Transverse colon (tissue), 4 donors: ENCODE results near the gene NES. TPM values are rescaled to one million over a fixed set of nuclear protein-coding genes. Genes with fewer than 3 reads are reported as not detected.
A peak's percentile ranks its signal among the peaks of the same experiment; 100 is the strongest.

Experiments
- DNase-seq: peaks from one replicate; pipeline ENCODE4 v3.0.0-alpha.2; 2019
- H3K27ac ChIP-seq, 4 donors: fragments of 200-600 bp; sonication (generic); 2 replicates each; pipeline ENCODE4 v1.5.1; 2016 to 2018; ENCODE audit warnings: inconsistent platforms in 4 of 4
- H3K27me3 ChIP-seq: fragments of 200-600 bp; sonication (generic); 2 replicates; pipeline ENCODE4 v1.5.1; 2017; ENCODE audit warnings: inconsistent platforms
- H3K36me3 ChIP-seq, 4 donors: fragments of 200-600 bp; sonication (generic); 2 replicates each; pipeline ENCODE4 v1.5.1; 2017 to 2019; ENCODE audit warnings: inconsistent platforms in 4 of 4
- H3K4me1 ChIP-seq, 4 donors: fragments of 200-600 bp; sonication (generic); 2 replicates each; pipeline ENCODE4 v1.5.1; 2017 to 2020; ENCODE audit warnings: inconsistent platforms in 4 of 4
- H3K4me3 ChIP-seq, 4 donors: fragments of 200-600 bp; sonication (generic); 1 replicate in 1 of 4; 2 replicates in 3 of 4; pipeline versions ENCODE4 v1.5.1 to v1.6.1; 2017 to 2019; ENCODE audit warnings: inconsistent platforms in 4 of 4
- H3K9me3 ChIP-seq, 2 donors: fragments of 200-600 bp; sonication (generic); 2 replicates each; pipeline ENCODE4 v1.5.1; 2017 to 2019; ENCODE audit warnings: inconsistent platforms in 2 of 2
- CTCF ChIP-seq, 5 experiments: fragments of 200-600 bp in 3 of 5; fragments of 450-650 bp in 2 of 5; sonication (generic) in 3 of 5; IDR thresholded peaks; 1 replicate in 2 of 5; 2 replicates in 3 of 5; pipeline ENCODE4 v1.5.1; 2016 to 2017; ENCODE audit warnings: antibody characterized with exemption in 5 of 5, inconsistent platforms in 3 of 5, mild to moderate bottlenecking in 2 of 5, moderate library complexity in 1 of 5
- EP300 ChIP-seq: sonication (generic); formaldehyde crosslinking; IDR thresholded peaks from one replicate; pipeline ENCODE4 v1.6.1; 2017; ENCODE audit warnings: antibody characterized with exemption, low read depth
- POLR2A ChIP-seq: fragments of 450-650 bp; IDR thresholded peaks from one replicate; pipeline ENCODE4 v1.6.1; 2016; ENCODE audit warnings: antibody characterized with exemption, mild to moderate bottlenecking, moderate library complexity
- POLR2AphosphoS5 ChIP-seq, 3 donors: sonication (generic); formaldehyde crosslinking; IDR thresholded peaks; one replicate each; pipeline ENCODE4 v1.6.1; 2016; ENCODE audit warnings: antibody characterized with exemption in 3 of 3
- WGBS, 2 donors: methylation state at CpG; one replicate each; pipeline ENCODE4 v1.1.5; 2018; ENCODE audit warnings: low coverage in 1 of 2; 5-methylcytosine and 5-hydroxymethylcytosine counted together
- in situ Hi-C, 4 donors: fragments of 200-750 bp; cut with MboI; loops; one replicate each; pipeline versions ENCODE4 v1.15.0 to v1.15.1; 2017; ENCODE audit warnings: low sequenced_read_pairs in 3 of 4, low pct_ligation_motif_present in 1 of 4, low pct_unique_long_range_greater_than_20kb in 1 of 4
- intact Hi-C: fragments of 100-400 bp; cut with DNase I; formaldehyde crosslinking; loops from one replicate; pipeline ENCODE4 v1.15.1; 2023; ENCODE audit warnings: low total_unique reads
- total RNA-seq, 4 donors: library from RNA; depleted of rRNA; stranded (reverse); fragments of >200 nt; gene quantifications; one replicate each; pipeline ENCODE4 v1.1.0, GENCODE V29; 2016

The NES gene
- total RNA-seq, 4 donors from 2014 or later: 3.3 to 15.5 (median 5.5) TPM

GRCh38 chr1:156705918-156706656 is 28.9 kb upstream of the NES start:
- H3K27me3 ChIP-seq: peaks cover 43% of the 10 kb centered on the region
- TF ChIP-seq POLR2A (no peak), EP300 (no peak), POLR2AphosphoS5 (IDR thresholded peaks at IDR 0.05) (no peak), CTCF (IDR thresholded peaks at IDR 0.05) (peak; percentile 74 to 81 (median 80))
- intact Hi-C loops (no loop called here), in situ Hi-C loops (loop anchor here in 1 of 4 donors (10.0 kb wide), 1 partner anchor 159 kb away; the partner anchor contains the start of gene NTRK1)
- DNase-seq: peak; percentile 66
- H3K4me3 ChIP-seq: peak overlapping the region; percentile 12 to 54 (median 29)
- peak overlapping the region; percentile 67 to 75 (median 72) for H3K27ac ChIP-seq
- no peaks in the 10 kb centered on the region for H3K36me3 ChIP-seq
- H3K4me1 ChIP-seq: peaks cover 31 to 55% (median 38%) of the 10 kb centered on the region in 4 donors
- WGBS, 2 donors: 1% methylated on average over 43 of the region's 45 CpGs; no CpG with 5 or more reads in 1 of the 2 donors
- no peaks in the 10 kb centered on the region for H3K9me3 ChIP-seq

GRCh38 chr1:156705321-156705917 is 28.2 kb upstream of the NES start, which contains the start of gene CRABP2:
Gene CRABP2, minus strand, starts transcription at chr1:156705583. Its CDS starts 137 bp downstream, at chr1:156705446.
- intact Hi-C loops: no loop called here
- no peak for TF ChIP-seq POLR2A
- TF ChIP-seq EP300: no peak
- in situ Hi-C loops: loop anchor here in 1 of 4 donors (10.0 kb wide), 1 partner anchor 159 kb away; the partner anchor contains the start of gene NTRK1
- Histone ChIP-seq H3K36me3 (no peaks in the 10 kb centered on the region), H3K27ac (peak within 1 kb of the TSS; percentile 67 to 75 (median 72)), H3K27me3 (peaks cover 49% of the 10 kb centered on the region), H3K4me1 (peaks cover 31 to 49% (median 37%) of the 10 kb centered on the region in 4 donors), H3K9me3 (no peaks in the 10 kb centered on the region), H3K4me3 (peak within 1 kb of the TSS; percentile 12 to 54 (median 29))
- 1% methylated on average over 36 of the region's 42 CpGs; no CpG with 5 or more reads in 1 of the 2 donors for WGBS, 2 donors
- peak; percentile 20 for DNase-seq

DNA sequence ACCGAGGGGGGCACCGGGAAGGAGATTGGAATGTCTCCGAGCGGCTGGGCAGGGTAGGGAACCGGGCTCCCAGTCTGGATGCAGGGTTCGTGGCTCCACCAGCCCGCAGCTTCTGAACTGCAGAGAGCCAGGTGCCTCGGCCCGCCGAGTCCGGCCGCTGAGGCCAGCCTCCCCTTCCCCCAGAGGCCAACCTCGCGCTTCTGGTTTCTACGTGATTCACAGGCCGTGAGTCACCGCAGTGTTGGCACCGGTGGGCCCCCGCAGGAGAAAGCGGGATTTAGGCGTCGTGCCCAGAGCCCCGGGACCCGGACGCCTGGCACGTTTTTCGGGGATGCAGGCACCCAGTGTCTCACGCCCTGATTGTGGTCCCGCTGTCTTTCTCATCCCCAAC is 27.7 kb upstream of the NES start:
- WGBS, 2 donors: 1% methylated on average over 21 of the region's 29 CpGs; no CpG with 5 or more reads in 1 of the 2 donors
- TF ChIP-seq POLR2A: no peak
- TF ChIP-seq EP300: no peak
- no peak for TF ChIP-seq POLR2AphosphoS5 (IDR thresholded peaks at IDR 0.05)
- no peak for TF ChIP-seq CTCF (IDR thresholded peaks at IDR 0.05)
- Histone ChIP-seq H3K27me3 (peaks cover 54% of the 10 kb centered on the region), H3K4me1 (peaks cover 27 to 44% (median 34%) of the 10 kb centered on the region in 4 donors), H3K27ac (peak overlapping the region in 2 of 4 donors; percentile 67 to 74), H3K4me3 (peak overlapping the region; percentile 12 to 54 (median 29)), H3K9me3 (no peaks in the 10 kb centered on the region), H3K36me3 (no peaks in the 10 kb centered on the region)
- in situ Hi-C loops: loop anchor here in 1 of 4 donors (10.0 kb wide), 1 partner anchor 160 kb away; the partner anchor contains the start of gene NTRK1
- intact Hi-C loops: no loop called here
- DNase-seq: peak; percentile 33

GRCh38 chr1:156704166-156704711 is 27.0 kb upstream of the NES start:
- no peak for DNase-seq
- no peak overlapping the region for H3K27ac ChIP-seq
- TF ChIP-seq EP300: no peak
- TF ChIP-seq POLR2A: no peak
- no peak for TF ChIP-seq CTCF (IDR thresholded peaks at IDR 0.05)
- TF ChIP-seq POLR2AphosphoS5 (IDR thresholded peaks at IDR 0.05): no peak
- WGBS, 2 donors: 54% methylated on average over 10 of the region's 10 CpGs; no CpG with 5 or more reads in 1 of the 2 donors
- no peaks in the 10 kb centered on the region for H3K36me3 ChIP-seq
- peaks cover 23 to 37% (median 28%) of the 10 kb centered on the region in 4 donors for H3K4me1 ChIP-seq
- in situ Hi-C loops: loop anchor here in 1 of 4 donors (10.0 kb wide), 1 partner anchor 161 kb away; the partner anchor contains the start of gene NTRK1
- H3K4me3 ChIP-seq: no peak overlapping the region
- H3K9me3 ChIP-seq: no peaks in the 10 kb centered on the region
- peaks cover 56% of the 10 kb centered on the region for H3K27me3 ChIP-seq
- intact Hi-C loops: no loop called here
